NCI-H1694 treated with DMSO at 0.1 percent for 48 hours (cell line): Measurements from ENCODE around the gene ZP2.
A peak's percentile ranks its signal among the peaks of the same experiment; 100 is the strongest.
"Not testable (repeated sequence)": the region's sequence is repeated elsewhere in the genome, so short reads cannot be mapped to it uniquely, and the experiment has no call there.

Source experiments
- DNase-seq: peaks from one replicate; lab custom pipeline; 2025; lab: John Stamatoyannopoulos, UW

Gene ZP2

DNA sequence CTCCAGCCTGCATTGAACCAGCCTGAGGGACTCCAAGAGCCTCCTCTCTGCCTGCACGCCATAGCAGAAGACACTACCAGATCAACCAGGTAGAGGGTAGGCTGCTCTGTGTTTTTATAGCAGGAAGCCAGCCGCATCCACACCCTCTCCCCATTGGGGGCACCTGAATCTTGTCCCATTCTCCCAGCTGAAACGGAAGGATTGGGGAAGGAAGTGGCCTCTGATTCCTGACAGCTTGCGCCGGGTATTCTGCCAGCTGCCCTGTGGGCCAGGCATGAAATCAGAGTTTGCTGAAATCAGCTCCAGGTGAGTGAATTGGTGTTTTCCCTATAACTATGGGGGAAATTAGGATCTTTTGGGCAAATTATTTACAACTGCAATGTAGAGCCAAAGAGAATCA, at the start of gene ZP2:
Gene ZP2, minus strand, starts transcription at position 89 of the 400 bp plus-strand sequence. Its CDS starts 27 bp downstream, at position 62.
- DNase-seq, result no peak

GRCh38 chr16:21257284-21257683, 45.9 kb upstream of the ZP2 start:
- DNase-seq, result no peak

GRCh38 chr16:21256636-21257035, 45.3 kb upstream of the ZP2 start:
- no peak for DNase-seq

GRCh38 chr16:21253470-21253869, 42.1 kb upstream of the ZP2 start:
- no peak for DNase-seq

- no peak for DNase-seq
These were observed 38.9 kb upstream of the ZP2 start for GRCh38 chr16:21250072-21250923.

GRCh38 chr16:21248179-21248578, 36.8 kb upstream of the ZP2 start:
- not testable (repeated sequence) for DNase-seq

DNA sequence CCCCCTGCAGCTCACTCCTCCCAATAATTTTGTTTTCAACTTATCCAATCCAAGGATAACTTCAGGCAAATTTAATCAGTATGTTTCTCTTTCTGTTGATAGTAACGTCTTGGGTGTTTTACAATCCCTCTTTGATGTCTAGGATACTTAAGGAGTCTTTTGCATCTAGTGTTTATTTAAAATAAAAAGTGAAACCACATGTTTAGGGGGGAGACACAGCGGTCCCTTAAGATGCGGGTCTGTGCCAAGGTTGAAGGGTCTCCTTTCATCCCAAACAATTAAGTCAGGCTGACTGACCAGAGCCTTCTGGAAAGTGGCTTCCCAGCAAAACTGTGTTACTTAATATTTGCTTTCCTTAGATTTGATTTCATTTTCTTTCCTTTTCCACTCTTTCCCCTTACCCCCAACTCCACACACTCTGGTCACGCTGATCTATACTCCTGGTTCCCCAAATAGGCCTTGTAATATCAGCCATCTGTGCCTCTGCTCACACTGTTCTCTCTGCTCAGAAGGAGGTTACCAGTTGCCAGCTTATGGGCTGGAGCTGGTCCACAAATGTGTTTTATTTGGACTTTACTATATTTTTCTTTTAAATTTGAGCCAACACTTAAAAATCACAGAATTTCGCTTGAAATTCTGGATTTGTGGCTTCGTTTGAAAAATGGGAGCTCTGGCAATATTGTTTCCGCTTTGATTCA, 33.3 kb upstream of the ZP2 start:
- DNase-seq, result no peak

DNA sequence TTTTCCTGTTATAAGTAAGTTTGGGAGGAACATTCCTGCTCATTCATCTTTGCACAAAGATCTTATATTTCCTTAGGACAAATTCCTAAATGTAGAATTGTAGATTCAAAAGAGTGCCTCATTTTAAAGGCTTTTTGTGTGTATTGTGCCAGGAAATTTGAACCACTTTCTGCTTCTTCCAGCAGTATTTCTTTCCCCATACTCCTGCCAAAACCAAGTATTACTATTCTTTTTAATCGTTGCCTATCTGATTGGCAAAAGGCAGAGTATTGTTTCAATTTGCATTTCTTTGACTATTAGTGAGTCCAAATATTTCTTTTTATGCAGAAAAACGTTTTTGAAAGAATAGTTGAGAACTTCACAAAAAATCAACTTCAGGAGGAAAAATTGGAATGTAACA, 31.4 kb upstream of the ZP2 start:
- no peak for DNase-seq

GRCh38 chr16:21239646-21240045, 28.3 kb upstream of the ZP2 start:
- no peak for DNase-seq

DNA sequence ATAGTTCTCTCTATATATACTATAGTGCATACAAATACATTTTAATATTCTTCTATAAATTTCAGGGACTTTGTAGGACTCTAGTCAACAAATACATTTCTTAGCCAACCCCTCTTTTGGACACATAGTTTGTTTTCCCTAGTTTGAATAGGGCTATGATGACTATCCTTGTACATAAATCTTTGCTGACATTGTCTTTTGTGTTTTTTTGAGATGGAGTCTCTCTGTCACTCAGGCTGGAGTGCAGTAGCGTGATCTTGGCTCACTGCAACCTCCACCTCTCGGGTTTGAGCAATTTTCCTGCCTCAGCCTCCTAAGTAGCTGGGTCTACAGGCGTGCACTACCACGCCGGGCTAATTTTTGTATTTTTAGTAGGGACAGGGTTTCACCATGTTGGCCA, 25.5 kb upstream of the ZP2 start:
- DNase-seq, result no peak

DNA sequence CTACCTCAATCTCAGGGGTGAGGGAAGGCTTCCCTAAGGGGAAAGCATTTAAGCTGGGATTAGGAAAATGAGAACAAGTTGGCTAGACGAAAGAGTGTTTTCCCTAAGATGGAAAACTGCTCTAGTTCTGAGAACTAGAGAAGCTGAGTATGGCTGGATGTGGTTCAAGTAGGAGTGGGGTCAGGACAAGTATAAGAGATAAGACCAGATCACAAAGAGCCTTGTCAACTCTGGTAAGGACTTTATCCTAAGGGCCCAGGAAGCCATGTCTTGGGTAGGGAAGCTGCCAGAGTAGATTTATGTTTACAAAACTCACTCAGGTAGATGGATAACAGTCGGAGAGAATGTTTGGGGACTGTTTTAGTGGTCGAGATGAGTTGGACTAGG, 23.8 kb upstream of the ZP2 start:
- no peak for DNase-seq

DNA sequence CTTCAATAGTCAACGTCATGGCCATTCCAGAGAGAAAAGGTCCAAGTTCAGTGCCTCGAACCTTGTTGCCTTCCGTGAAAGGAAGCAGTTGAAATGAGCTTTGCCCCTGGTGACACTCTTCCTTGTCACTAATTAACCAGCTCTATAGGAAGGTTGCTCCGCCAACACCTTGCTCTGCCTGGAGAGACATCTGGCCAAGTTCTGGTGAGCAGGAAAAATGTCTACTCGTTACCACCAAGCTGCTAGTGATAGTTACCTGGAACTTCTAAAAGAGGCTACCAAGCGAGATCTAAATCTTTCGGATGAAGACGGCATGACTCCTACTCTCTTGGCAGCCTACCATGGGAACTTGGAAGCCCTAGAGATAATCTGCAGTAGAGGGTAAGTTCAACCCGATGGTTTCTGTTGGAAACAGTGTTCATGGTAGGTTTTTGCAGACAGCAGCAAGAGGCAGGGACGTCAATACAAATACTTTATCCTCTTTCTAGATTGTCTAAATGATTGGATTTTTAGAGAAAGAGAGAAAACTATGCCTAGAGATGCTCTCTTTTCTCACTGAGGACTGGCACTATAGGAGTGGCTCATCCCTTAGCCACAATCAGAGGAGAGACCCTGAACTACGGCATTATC, 22.3 kb upstream of the ZP2 start, which contains the start of gene ANKS4B:
Gene ANKS4B, plus strand, starts transcription at position 179 of the 630 bp plus-strand sequence. Its CDS starts 39 bp downstream, at position 218.
- DNase-seq, result no peak

- no peak for DNase-seq
These were observed 21.7 kb upstream of the ZP2 start for GRCh38 chr16:21233045-21233520.

DNA sequence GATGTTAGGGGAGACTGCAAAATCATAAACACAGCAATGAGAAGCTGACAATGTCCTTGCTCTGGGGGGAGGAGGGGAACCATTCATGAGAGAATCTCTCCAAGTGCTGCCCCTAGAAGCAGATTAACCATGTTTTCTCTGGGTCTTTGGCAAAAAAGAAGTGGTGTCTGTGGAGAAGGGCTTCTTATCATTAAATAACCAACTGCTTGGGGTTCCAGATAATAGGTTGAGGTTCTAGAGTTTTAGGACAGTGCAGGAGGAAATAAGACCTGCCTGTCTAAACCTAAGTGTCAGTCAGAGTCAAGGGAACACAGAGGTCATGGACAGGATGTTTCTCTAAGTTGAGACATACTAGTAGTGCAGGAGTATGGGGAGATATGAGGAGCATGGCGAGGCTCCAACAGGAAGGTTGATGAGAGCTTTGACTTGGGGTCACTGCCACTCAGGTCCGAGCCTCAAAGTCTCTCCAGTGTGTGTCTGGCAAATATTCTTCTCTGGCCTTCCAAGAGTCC, 17.0 kb upstream of the ZP2 start:
- no peak for DNase-seq

GRCh38 chr16:21227866-21228265, 16.5 kb upstream of the ZP2 start:
- DNase-seq, result no peak

DNA sequence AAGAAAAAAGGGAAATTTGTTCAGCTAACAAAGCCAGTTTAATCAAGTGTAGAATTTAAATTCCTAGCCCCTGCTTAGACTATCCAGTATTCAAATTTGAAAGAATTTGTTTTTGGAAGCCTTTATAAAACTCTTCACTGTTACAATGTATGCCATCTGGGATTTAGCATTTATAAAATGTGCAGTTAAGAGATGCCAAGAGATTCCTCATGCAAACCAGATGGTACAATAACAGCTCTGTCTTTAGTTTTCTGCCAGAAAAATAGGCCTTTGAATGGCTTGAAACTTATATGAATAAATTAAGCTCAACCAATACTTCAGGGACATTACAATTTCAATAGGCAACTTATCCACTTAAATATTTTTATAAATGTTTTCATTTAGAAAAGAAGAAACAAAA, 15.4 kb upstream of the ZP2 start:
- peak; percentile 13 for DNase-seq

DNA sequence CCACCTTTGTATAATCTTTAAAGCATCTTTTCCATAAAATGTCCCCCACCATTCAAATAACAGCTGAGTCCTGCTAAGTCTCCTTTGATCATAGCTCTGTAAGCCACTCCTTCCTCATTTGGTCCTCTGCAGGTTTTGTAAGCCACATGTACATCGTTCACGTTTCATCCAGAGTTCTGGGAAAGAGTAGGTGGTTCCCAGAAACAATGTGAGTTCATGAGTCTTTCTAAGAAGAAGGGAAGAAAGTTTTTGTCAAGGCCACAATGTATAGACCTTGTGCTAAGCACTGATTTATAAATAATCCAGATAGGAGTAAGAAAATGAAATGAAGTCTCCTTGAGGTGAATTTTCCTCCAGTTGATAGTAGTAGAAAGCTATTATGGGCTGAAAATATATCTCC, 13.4 kb upstream of the ZP2 start:
- no peak for DNase-seq

GRCh38 chr16:21223787-21224186, 12.4 kb upstream of the ZP2 start:
- no peak for DNase-seq

- DNase-seq, result no peak
These were observed 11.3 kb upstream of the ZP2 start for GRCh38 chr16:21222495-21223337.

DNA sequence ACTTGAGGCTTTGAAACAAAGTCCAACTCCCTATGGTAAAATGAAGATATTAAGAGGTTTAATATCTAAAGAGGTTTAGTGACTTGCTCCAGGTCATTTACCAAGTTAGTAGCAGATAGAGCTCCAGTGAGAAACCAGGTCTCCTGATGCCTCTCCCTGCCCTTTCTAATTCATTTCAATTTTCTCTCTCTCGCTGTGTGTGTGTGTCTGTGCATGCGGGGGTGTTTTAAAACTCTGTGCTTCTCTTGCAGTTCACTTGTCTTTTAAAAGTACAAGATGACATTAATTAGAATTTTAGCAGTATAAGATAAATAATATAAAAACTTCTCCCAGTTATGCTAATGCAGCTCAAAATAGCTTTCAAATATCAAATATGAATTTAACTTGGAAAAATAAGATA, 8.2 kb upstream of the ZP2 start:
- DNase-seq, result no peak

DNA sequence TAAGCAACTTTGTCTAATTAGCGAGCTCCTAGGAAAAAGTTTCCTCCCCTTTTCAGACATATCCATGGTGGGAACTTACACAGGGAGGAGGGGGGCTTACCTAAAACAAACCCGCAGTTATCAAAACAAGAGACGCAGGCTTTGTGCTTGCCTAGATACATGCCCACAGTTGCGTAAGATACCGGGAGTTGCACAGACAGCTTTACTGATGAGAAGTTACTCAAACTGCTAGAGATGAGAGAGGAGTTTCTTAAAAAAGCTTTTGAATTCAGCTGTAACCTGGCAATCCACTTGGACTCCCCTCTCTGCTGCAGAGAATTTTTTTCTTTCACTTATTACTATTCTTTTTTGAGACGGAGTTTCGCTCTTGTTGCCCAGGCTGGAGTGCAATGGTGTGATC, 6.8 kb upstream of the ZP2 start:
- DNase-seq, result no peak

DNA sequence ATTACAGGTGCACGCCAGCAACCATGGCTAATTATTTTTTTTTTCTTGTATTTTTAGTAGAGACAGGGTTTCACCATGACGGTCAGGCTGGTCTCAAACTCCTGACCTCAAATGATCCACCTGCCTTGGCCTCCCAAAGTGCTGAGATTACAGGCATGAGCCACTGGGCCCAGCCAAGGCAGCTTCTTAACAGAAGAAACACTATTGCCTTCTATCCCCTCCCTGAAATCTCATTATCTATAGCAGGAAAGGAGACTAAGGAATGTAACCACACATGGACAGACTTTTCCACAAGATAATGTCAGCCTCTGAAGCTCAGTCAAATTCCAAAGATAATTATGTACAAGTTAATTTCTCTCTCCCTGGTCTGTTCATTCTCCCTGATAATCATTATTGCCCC, 5.7 kb upstream of the ZP2 start:
- DNase-seq, result no peak
